Daoy (cell line): ENCODE results near the gene PRR5L. TPM values are rescaled to one million over a fixed set of nuclear protein-coding genes. Genes with fewer than 3 reads are reported as not detected.

ENCODE experiments used
- DNase-seq: peaks from one replicate; pipeline ENCODE4 v3.0.0-alpha.2; 2015; ENCODE audit warnings: low read depth
- total RNA-seq: library from RNA; depleted of rRNA; stranded (reverse); fragments of >200 nt; shearing (Covaris generic); gene quantifications from 2 replicates; pipeline ENCODE4 v1.2.3, GENCODE V29; 2014

The PRR5L gene
- total RNA-seq, 1 experiment from 2014 or later = 51.8 TPM

DNA sequence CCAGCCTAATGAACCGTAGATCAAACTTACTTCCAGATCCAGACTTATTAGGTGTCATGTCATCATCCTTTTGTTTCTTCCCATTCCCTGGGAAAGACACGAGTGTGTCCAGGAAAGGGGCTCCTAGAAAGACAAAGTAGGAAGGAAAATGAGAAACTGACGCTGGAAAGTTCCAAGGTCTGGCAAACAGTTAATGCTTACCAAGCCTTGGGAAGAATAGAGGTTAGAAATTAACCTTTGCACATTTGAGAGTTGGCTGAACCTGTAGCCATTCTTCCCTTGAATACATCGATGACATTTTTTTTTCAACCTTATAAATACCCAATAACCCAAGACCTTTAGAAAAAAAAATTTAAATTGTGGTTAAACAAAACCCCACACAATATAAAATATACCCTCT is 136.7 kb downstream of the PRR5L start:
- no peak for DNase-seq

DNA sequence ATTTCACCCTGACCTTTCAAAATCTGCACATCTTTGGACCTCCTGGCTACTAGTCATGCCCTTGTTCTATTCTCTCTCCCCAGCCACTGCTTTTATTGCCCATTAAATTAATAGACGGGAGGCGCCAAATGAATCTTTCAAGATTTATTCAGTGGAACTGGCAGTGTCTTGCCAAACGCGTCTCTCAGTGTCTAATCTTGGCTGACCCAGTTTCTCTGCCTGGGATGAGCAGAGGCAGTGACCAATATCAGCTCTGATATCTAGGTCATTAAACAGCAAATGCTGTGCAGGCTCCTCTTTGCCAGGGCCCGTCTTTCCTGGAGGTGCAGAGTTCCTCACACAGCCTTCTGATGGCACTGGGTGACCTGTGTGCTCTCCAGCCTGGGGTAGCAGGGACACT is 140.0 kb downstream of the PRR5L start:
- no peak for DNase-seq

DNA sequence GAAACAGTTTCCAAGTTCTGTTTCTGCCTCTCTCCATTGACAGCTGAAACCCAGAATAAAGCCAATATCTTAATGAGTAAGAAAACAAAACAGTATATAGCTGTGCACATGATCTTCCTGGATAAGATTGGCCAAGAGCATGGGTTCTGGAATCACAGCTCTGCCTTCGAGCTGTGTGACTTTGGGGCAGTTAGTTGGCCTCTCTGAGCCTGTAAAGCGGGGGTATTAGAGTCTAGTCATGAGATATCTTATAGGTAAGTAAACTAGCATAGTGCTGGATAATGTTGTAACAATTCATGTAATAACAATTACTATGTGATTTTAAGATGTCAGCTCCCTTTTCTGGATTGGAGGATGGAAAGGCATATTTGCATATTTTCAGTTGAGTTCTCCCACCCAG is 140.5 kb downstream of the PRR5L start:
- DNase-seq = no peak

- DNase-seq = no peak
Measured at GRCh38 chr11:36437413-36437812, 141.3 kb downstream of the PRR5L start.

DNA sequence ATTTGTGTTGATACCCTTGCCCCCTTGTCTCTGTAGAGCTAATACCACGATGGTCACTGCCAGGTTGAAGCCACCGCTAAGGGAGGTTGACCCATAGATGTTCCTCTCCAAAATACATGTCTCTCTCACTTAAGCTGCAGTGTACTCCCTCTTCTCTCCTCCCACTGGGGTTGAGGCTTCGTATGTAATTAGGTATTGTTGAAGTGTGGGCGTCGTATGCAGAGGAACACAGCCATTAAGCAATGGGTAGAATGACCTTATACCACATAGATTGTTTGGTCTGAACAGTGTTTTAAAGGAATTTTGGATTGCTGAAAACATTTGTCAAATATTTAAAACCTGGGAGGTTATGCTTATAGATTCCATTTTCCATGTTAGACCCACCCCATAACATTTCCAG is 142.0 kb downstream of the PRR5L start:
- DNase-seq = no peak

DNA sequence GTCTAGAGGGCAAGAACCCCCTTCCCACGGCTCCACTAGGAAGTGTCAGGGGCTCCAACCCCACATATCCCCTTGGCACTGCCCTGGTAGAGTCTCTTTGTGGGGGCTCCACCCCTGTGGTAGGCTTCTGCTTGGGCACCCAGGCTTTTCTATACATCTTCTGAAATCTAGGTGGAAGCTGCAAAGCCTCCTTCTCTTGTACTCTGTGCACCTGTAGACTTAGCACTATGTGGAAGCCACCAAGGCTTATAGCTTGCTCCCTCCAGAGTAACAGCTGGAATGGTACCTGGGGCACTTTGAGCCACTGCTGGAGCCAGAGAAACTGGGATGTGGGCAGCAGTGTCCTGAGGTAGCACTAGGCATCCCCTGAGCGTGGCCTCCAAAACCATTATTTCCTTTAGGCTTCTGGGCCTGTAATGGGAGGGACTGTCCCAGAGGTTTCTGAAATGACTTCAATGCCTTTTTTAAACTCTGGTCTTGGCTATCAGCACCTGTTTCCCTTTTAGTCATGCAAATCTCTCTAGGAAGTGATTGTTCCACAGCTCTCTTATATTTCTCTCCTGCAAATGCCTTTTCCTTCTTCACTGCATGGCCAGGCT is 145.6 kb downstream of the PRR5L start:
- no peak for DNase-seq

DNA sequence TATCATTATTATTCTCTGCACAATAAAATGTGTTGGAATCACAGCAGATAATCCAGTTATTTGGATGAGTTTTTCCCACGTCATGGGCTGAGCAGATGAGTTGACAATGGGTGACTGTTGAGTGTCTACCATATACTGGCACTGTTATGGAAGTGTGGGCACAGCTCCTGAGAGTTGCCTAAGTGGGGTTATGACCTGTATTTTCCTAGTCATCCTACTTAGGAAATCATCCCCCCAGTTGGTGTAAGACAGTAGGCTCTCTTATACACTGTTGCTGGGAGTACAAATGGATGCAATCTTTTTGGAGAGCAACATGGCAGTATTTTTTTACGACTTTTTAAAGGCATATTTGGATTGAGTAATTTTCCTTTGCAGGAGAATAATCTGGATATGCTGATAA is 147.6 kb downstream of the PRR5L start:
- no peak for DNase-seq

DNA sequence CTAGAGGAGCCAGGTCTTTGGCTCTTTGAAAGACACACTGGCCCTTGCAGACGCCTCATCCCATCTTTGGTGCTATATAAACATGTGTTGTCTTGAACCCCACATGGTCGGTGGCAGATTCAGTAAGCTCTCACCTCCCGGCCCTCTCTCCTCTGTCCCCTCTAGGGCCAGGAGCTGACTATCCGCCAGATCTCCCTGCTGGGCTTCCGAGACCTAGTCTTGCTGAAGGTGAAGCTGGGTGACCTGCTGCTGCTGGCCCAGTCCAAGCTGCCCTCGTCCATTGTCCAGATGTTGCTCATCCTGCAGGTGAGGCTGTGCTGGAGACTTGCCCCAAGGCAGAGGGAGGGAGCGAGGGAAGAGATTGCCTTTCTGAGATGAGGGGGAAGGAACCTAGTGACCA is 150.0 kb downstream of the PRR5L start:
- no peak for DNase-seq

- DNase-seq = no peak
Measured at GRCh38 chr11:36447514-36447913, 151.4 kb downstream of the PRR5L start.

DNA sequence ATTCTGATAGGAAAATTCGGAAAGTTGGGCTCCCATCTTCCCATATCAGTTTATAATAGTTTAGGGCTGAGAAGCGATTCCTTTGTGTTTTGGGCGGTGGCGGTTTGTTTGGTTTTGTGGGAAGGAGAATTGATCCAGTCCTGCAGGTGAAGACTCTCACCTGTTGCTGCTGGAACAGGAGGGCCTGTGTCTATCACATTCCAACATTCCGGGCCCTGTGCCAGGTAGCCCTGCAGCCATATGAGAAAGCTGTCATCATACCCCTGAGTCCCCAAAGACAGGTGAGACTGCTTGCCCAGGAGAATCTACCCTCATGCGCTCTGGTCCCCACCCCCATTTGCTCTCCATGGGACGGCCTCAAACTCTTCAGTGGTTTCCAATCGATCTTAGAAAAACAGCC is 151.9 kb downstream of the PRR5L start:
- DNase-seq = no peak

DNA sequence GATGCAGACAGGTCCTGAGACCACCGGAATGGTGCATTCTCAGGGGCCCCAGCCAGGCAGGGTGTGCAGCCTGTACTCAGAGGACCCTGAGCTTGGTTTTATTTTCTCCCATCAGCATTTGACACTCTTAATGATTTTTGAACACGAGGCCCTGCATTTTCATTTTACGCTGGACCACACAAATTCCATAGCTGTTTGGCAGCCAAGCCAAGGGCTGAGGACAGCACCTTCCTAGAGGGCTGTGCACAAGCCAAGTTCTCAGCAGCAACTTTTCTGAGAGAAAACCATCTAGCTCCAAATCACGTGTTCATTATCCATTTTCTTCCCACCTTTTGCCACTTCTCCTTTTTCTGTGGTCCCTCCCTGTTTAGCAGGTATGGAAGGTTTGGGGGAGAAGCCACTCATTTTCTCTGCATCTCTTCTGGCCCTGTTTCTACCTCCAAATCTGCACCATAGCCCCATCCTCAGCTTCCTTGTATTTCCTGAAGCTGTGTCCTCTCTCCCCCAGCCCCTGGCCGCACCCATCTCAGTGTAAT is 153.5 kb downstream of the PRR5L start:
- DNase-seq = no peak

GRCh38 chr11:36450110-36450572 is 154.1 kb downstream of the PRR5L start:
- DNase-seq = no peak

- no peak for DNase-seq
Measured at GRCh38 chr11:36451045-36451444, 155.0 kb downstream of the PRR5L start.

DNA sequence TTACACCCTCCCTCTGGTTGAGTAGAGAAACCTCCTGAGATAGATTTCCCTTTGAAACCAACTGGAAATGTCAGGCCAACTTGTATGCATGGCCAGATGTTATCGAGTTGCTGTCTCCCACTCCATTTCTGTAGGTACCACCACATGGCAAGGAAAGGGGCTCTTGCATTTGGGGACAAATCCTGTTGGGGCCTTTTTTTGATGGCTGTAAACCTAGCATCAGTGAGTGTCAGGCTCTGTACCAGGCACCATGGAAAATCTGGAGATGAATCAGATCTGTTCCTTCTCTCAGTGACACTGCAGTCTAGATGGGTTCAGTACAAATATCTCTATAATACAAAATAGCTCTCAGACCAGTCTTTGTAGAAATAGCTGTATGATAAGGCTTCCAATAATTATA is 155.6 kb downstream of the PRR5L start:
- no peak for DNase-seq

- peak; percentile 81 for DNase-seq
Measured at GRCh38 chr11:36452236-36452940, 156.3 kb downstream of the PRR5L start.

DNA sequence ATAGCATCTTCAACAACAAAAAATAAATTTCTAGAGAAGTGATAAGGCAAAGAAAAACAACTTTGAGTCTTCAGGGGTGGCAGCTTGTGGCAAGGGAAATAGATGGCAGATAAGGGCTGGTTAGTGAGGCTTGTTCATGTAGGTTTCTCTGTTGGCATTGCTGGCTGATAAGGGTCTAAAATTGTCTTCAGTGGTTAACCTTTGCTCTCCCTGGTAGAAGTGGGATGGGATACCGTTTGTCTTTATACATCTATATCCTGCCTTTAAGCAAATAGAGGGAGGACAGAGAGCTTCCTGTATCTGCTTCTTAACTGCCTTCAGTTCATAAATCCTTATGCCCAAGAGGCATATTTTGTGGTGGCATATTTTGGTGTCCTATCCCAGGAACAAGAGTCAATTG is 156.9 kb downstream of the PRR5L start:
- peak; percentile 44 for DNase-seq

- peak; percentile 66 for DNase-seq
Measured at GRCh38 chr11:36453678-36454077, 157.6 kb downstream of the PRR5L start.

GRCh38 chr11:36454551-36454940 is 158.5 kb downstream of the PRR5L start:
- DNase-seq = no peak

DNA sequence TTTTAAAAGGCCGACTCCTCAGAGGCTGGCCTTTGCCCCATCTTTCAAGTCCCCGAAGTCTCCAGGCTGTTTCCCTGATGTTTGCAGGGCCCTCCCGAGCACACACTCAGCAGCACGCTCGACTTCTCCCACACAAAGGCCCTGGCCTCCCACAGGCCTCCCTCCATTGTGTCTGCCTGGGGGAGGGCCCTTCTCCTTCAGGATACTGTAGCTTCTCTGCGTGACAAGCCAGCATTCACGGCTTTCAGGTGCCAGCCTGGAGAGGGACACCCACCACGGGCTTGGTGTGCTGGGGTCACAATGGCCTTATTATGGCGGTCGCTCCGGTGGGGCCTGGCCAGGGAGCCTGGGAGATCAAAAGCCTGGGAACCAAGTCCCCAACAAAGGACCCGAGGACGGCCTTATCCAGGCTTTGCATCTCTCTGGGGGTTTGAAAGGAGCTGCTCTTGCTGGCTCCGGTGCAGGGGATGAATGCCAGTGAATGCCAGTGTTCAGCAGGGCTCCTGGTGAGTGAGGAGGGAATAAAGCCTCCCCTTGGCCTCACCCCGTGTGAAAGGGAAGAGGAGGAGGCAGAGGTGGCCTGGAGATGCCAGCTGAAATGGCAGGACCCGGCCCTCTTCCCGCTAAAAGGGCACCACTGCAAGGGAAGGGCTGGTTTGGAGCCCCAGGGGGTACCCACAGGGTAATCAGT is 159.0 kb downstream of the PRR5L start:
- peak; percentile 76 for DNase-seq

DNA sequence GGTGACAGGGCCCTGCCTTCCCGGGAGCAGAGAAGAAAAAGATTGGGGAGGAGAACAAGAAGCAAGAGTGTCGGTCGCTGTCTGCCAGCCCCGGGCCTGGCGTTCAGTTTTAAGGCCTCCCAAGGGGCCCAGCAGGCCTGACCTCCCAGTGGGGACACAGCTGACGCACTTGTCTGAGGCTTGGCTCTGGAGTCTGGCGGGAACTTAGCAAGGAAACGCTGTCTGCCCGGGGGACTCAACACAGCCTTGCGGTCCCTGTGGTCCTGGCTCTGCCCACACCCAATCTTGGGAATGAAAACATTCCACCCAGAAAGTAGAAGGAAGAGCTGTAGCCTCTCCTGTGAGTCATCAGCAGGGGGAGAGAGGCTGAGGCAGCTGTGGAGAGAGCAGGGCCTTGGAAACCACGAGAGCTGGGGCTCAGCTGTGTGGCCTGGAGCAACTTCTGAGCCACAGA is 159.6 kb downstream of the PRR5L start:
- DNase-seq = peak; percentile 99

DNA sequence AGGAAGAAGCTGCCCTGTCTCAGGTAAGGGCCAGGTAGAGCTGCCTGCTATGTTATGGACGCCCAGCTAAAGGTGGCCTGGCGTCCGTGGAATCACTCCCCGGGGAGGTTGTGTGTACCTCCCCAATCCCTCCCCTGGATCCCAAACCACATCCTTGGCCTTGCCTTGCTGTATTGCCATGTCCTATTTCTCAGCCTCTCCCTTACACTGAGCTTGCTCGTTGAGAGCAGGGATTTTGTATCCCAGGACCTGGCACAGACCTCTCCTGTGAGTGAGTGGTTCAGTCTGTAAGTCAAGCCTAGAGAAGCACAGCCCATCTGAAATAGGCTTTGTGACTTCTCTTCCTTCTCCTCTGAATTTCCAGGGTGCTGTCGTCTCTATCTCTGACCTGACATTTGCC is 160.1 kb downstream of the PRR5L start:
- DNase-seq = no peak

GRCh38 chr11:36458129-36458915 is 162.2 kb downstream of the PRR5L start:
- no peak for DNase-seq
